Measurements from ENCODE around the gene ADORA1.

The ADORA1 gene

DNA sequence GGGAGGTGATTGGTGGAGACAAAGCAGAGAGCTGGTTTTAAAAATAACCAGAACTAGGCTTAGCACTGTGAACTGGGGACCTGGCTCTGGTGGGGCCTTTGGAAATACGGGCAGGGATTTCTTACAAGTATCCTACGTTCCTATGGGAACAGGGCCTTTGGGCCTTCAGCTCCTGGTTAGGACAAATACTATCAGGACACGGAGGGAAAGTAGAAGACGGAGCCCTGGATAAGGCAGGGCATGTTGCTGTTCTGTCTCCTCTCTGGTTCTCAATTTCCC, 36.4 kb upstream of the ADORA1 start:
- no peak overlapping the region for H3K27ac ChIP-seq (ENCODE audit: low read length)
- no peak overlapping the region for H3K9ac ChIP-seq (ENCODE audit: low read length)
- H3K27me3 ChIP-seq (replicated peaks; ENCODE audit: insufficient read depth, low read length), result no peaks in the 10 kb centered on the region; the same call in 1 of the 2 replicates
- TF ChIP-seq, protein P1, sequence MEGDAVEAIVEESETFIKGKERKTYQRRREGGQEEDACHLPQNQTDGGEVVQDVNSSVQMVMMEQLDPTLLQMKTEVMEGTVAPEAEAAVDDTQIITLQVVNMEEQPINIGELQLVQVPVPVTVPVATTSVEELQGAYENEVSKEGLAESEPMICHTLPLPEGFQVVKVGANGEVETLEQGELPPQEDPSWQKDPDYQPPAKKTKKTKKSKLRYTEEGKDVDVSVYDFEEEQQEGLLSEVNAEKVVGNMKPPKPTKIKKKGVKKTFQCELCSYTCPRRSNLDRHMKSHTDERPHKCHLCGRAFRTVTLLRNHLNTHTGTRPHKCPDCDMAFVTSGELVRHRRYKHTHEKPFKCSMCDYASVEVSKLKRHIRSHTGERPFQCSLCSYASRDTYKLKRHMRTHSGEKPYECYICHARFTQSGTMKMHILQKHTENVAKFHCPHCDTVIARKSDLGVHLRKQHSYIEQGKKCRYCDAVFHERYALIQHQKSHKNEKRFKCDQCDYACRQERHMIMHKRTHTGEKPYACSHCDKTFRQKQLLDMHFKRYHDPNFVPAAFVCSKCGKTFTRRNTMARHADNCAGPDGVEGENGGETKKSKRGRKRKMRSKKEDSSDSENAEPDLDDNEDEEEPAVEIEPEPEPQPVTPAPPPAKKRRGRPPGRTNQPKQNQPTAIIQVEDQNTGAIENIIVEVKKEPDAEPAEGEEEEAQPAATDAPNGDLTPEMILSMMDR (IDR thresholded peaks at IDR 0.05; ENCODE audit: low read length), result no peak
- TF ChIP-seq EZH2 (optimal IDR thresholded peaks at IDR 0.05; ENCODE audit: low read depth, low read length), result no peak
- TF ChIP-seq EZH2phosphoT487 (IDR thresholded peaks at IDR 0.05; ENCODE audit: low read length), result no peak
- H3K4me3 ChIP-seq (ENCODE audit: low read length), result no peak overlapping the region
- H3K36me3 ChIP-seq (replicated peaks; ENCODE audit: insufficient read depth, low read length), result no peaks in the 10 kb centered on the region
- H3K9me3 ChIP-seq (replicated peaks; ENCODE audit: insufficient read depth, low read length), result no peaks in the 10 kb centered on the region
- H3K4me2 ChIP-seq (ENCODE audit: low read depth, low read length), result no peak overlapping the region
- DNase-seq, result no peak
- H4K20me1 ChIP-seq (ENCODE audit: insufficient read depth, low read length), result no peaks in the 10 kb centered on the region
- no peaks in the 10 kb centered on the region for H3K79me2 ChIP-seq (ENCODE audit: low read length)
- H3F3A ChIP-seq (ENCODE audit: insufficient read depth, low read length), result no peaks in the 10 kb centered on the region
- no peaks in the 10 kb centered on the region for H3K9me2 ChIP-seq (replicated peaks; ENCODE audit: insufficient read depth, low read length)
- no peaks in the 10 kb centered on the region for H3K4me1 ChIP-seq (ENCODE audit: low read length)
- no peak overlapping the region for H2AFZ ChIP-seq (ENCODE audit: low read length)

DNA sequence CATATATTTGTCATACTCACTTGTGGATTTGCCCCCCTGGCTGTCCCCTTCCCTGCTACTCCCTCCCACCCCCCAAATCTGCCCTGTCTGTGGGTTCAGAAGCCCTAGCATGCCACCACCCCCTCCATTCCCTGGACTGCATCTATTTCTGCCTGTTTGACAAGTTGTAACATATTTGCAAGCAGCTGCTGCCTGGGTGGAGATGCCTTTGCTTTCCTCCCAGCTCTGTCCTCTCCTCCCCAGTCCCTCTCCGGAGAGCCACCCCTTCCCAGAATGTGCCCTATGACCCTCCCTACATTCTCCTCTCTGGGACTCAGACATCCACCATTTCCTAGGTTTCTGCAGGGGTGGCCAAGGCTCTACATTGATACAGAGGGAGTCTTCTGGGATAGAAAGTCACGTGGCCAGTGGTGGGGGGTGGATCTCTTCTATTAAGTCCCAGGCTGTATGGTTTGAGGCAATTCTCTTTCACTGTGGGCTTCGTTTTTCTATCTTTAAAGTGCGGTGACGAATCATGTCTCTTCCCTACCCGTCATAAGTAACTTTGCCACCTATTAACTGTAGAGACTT, 35.7 kb upstream of the ADORA1 start:
- TF ChIP-seq, protein P1 (IDR thresholded peaks at IDR 0.05; ENCODE audit: low read length), result no peak
- TF ChIP-seq EZH2phosphoT487 (IDR thresholded peaks at IDR 0.05; ENCODE audit: low read length), result no peak
- TF ChIP-seq EZH2 (optimal IDR thresholded peaks at IDR 0.05; ENCODE audit: low read depth, low read length), result no peak
- Histone ChIP-seq H3K9me2 (replicated peaks; ENCODE audit: insufficient read depth, low read length) (no peaks in the 10 kb centered on the region), H3K9me3 (replicated peaks; ENCODE audit: insufficient read depth, low read length) (no peaks in the 10 kb centered on the region), H3K36me3 (replicated peaks; ENCODE audit: insufficient read depth, low read length) (no peaks in the 10 kb centered on the region), H3F3A (ENCODE audit: insufficient read depth, low read length) (no peaks in the 10 kb centered on the region), H3K4me2 (ENCODE audit: low read depth, low read length) (no peak overlapping the region), H3K4me1 (ENCODE audit: low read length) (no peaks in the 10 kb centered on the region), H3K27ac (ENCODE audit: low read length) (no peak overlapping the region), H3K27me3 (replicated peaks; ENCODE audit: insufficient read depth, low read length) (no peaks in the 10 kb centered on the region; the same call in 1 of the 2 replicates), H3K79me2 (ENCODE audit: low read length) (no peaks in the 10 kb centered on the region), H4K20me1 (ENCODE audit: insufficient read depth, low read length) (no peaks in the 10 kb centered on the region), H2AFZ (ENCODE audit: low read length) (no peak overlapping the region), H3K4me3 (ENCODE audit: low read length) (no peak overlapping the region), H3K9ac (ENCODE audit: low read length) (no peak overlapping the region)
- no peak for DNase-seq

DNA sequence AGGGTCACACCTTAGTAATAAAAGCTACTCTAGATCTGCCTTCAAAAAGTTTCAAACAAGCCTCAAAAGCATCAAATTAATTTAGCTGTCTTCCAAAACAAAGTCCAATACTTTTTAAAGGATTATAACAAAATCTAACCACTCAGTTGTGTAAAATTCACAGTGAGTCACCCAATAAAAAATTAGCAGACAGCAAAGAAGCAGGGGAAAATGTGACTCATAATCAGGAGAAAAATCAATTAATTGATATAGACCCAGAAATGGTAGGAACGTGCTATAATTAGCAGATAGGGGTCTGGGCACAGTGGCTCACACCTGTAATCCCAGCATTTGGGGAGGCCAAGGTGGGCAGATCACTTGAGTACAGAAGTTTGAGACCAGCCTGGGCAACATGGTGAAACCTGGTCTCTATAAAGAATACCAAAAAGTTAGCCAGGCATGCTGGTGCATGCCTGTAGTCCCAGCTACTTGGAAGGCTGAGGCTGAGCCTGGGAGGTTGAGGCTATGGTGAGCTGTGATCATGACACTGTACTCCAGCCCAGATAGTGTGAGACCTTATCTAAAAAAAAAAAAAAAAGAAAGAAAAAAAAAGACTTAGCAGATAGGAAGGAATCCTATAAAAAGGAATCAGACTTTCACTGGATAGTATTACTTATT, 33.6 kb upstream of the ADORA1 start:
- H3K9ac ChIP-seq (ENCODE audit: low read length), result no peak overlapping the region
- H3K27me3 ChIP-seq (replicated peaks; ENCODE audit: insufficient read depth, low read length), result no peaks in the 10 kb centered on the region; the same call in 1 of the 2 replicates
- no peaks in the 10 kb centered on the region for H3K79me2 ChIP-seq (ENCODE audit: low read length)
- H3K4me1 ChIP-seq (ENCODE audit: low read length), result no peaks in the 10 kb centered on the region
- no peak for DNase-seq
- H3K36me3 ChIP-seq (replicated peaks; ENCODE audit: insufficient read depth, low read length), result no peaks in the 10 kb centered on the region
- no peak for TF ChIP-seq EZH2 (optimal IDR thresholded peaks at IDR 0.05; ENCODE audit: low read depth, low read length)
- H3K9me2 ChIP-seq (replicated peaks; ENCODE audit: insufficient read depth, low read length), result no peaks in the 10 kb centered on the region
- H3K27ac ChIP-seq (ENCODE audit: low read length), result no peak overlapping the region
- H4K20me1 ChIP-seq (ENCODE audit: insufficient read depth, low read length), result no peaks in the 10 kb centered on the region
- no peaks in the 10 kb centered on the region for H3K9me3 ChIP-seq (replicated peaks; ENCODE audit: insufficient read depth, low read length)
- no peaks in the 10 kb centered on the region for H3F3A ChIP-seq (ENCODE audit: insufficient read depth, low read length)
- H2AFZ ChIP-seq (ENCODE audit: low read length), result no peak overlapping the region
- H3K4me2 ChIP-seq (ENCODE audit: low read depth, low read length), result no peak overlapping the region
- H3K4me3 ChIP-seq (ENCODE audit: low read length), result no peak overlapping the region

DNA sequence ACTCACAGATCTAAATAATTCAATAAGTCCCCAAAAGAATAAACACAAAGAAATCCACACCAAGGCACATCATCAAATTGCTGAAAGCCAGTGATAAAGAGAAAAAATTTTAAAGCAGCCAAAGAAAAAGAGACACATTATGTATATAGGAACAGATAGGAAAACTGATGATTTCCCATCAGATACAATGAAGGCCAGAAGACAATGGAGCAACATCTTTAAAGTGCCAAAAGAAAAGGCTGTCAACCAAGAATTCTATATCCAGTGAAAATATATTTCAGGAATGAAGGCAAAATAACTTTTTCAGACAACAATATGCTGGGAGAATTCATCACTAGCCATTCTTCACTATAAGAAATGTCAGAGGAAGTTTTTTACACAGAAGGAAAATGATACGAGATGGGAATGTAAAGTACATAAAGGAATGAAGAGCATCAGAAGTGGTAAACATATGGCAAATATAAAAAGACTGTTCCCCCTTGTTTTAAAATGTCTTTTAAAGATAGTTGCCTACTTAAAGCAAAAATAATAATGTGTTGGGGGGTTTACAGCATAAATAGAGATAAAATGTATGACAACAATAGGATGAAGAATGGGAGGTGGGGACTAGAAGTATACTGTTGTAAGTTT, 32.4 kb upstream of the ADORA1 start:
- Histone ChIP-seq H3K79me2 (ENCODE audit: low read length) (no peaks in the 10 kb centered on the region), H3K4me1 (ENCODE audit: low read length) (no peaks in the 10 kb centered on the region), H3K4me2 (ENCODE audit: low read depth, low read length) (no peak overlapping the region), H3K9me3 (replicated peaks; ENCODE audit: insufficient read depth, low read length) (no peaks in the 10 kb centered on the region), H3K4me3 (ENCODE audit: low read length) (no peak overlapping the region), H3K9me2 (replicated peaks; ENCODE audit: insufficient read depth, low read length) (no peaks in the 10 kb centered on the region), H3F3A (ENCODE audit: insufficient read depth, low read length) (no peaks in the 10 kb centered on the region), H4K20me1 (ENCODE audit: insufficient read depth, low read length) (no peaks in the 10 kb centered on the region), H3K27me3 (replicated peaks; ENCODE audit: insufficient read depth, low read length) (no peaks in the 10 kb centered on the region), H3K27ac (ENCODE audit: low read length) (no peak overlapping the region), H3K36me3 (replicated peaks; ENCODE audit: insufficient read depth, low read length) (no peaks in the 10 kb centered on the region), H2AFZ (ENCODE audit: low read length) (no peak overlapping the region), H3K9ac (ENCODE audit: low read length) (no peak overlapping the region)
- TF ChIP-seq, protein P1 (IDR thresholded peaks at IDR 0.05; ENCODE audit: low read length), result no peak
- TF ChIP-seq EZH2phosphoT487 (IDR thresholded peaks at IDR 0.05; ENCODE audit: low read length), result no peak
- TF ChIP-seq EZH2 (optimal IDR thresholded peaks at IDR 0.05; ENCODE audit: low read depth, low read length), result no peak
- no peak for DNase-seq

All from MM.1S (cell line).